Measurements from ENCODE around the gene ATP1A1. TPM values are rescaled to one million over a fixed set of nuclear protein-coding genes. Genes with fewer than 3 reads are reported as not detected.

ATP1A1 gene
- total and polyA plus RNA-seq, 9 of the 15 experiments (the other 6 are each of a cell fraction or from before 2014, with no cell fraction given): 99.3 to 513 (median 234) TPM

DNA sequence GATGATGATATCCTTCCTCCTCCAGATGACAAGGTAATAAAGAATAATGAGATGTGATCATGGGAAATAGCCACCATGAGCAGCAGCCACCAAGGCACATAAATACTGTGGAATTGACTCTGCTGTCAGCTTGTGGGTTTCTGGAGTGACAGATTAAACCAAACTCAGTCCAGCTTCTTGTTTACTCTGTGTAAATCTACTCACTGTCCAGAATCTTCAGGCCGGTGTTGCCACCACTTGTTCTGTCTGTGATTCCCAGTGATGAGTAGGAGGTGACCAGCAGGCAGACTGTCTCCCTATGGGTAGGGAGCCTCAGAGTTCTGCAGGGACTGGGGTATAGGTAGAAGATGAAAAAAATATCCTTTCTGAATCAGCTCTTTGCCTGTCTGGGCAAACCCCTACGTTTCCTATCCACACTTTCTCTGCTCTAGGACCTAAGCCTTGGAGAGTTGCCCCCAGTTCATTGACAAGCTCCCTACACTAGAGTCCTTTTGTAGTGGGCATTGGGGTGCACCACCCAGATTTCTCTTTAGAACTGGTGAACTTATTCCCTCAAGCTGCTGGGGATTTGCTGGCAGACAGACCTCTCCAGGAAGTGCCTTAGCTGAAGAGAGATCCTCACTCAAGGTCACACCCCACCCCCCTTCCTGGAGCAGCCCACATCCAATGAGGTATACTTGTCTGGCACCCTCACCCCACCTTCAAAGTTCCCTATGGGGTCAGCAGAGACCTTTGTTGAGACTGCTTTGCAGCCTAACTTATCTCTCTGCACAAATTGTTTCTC is 47.6 kb downstream of the ATP1A1 start (continued):
- no peak for TF ChIP-seq ZFP1 (CRISPR knock-in tag; IDR thresholded peaks at IDR 0.05)
- TF ChIP-seq, protein P1, sequence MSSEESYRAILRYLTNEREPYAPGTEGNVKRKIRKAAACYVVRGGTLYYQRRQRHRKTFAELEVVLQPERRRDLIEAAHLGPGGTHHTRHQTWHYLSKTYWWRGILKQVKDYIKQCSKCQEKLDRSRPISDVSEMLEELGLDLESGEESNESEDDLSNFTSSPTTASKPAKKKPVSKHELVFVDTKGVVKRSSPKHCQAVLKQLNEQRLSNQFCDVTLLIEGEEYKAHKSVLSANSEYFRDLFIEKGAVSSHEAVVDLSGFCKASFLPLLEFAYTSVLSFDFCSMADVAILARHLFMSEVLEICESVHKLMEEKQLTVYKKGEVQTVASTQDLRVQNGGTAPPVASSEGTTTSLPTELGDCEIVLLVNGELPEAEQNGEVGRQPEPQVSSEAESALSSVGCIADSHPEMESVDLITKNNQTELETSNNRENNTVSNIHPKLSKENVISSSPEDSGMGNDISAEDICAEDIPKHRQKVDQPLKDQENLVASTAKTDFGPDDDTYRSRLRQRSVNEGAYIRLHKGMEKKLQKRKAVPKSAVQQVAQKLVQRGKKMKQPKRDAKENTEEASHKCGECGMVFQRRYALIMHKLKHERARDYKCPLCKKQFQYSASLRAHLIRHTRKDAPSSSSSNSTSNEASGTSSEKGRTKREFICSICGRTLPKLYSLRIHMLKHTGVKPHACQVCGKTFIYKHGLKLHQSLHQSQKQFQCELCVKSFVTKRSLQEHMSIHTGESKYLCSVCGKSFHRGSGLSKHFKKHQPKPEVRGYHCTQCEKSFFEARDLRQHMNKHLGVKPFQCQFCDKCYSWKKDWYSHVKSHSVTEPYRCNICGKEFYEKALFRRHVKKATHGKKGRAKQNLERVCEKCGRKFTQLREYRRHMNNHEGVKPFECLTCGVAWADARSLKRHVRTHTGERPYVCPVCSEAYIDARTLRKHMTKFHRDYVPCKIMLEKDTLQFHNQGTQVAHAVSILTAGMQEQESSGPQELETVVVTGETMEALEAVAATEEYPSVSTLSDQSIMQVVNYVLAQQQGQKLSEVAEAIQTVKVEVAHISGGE (CRISPR knock-in tag; IDR thresholded peaks at IDR 0.05): 0 out of 6 replicates have a peak, but pooled peaks of 1 of the 3 experiments have one; percentile 48
- TF ChIP-seq EP300 (IDR thresholded peaks at IDR 0.05; ENCODE audit: low read length): peak; percentile 85
- TF ChIP-seq PRMT5 (CRISPR knock-in tag; IDR thresholded peaks at IDR 0.05): no peak
- TF ChIP-seq, protein P2, sequence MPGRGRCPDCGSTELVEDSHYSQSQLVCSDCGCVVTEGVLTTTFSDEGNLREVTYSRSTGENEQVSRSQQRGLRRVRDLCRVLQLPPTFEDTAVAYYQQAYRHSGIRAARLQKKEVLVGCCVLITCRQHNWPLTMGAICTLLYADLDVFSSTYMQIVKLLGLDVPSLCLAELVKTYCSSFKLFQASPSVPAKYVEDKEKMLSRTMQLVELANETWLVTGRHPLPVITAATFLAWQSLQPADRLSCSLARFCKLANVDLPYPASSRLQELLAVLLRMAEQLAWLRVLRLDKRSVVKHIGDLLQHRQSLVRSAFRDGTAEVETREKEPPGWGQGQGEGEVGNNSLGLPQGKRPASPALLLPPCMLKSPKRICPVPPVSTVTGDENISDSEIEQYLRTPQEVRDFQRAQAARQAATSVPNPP (IDR thresholded peaks at IDR 0.05; ENCODE audit: borderline replicate concordance, insufficient read depth, insufficient read length): no peak
- no peak for TF ChIP-seq ZC3H8 (IDR thresholded peaks at IDR 0.05)
- TF ChIP-seq GABPA (tag; conservative IDR thresholded peaks at IDR 0.05; ENCODE audit: low read depth): no peak
- TF ChIP-seq DDX20 (tag; IDR thresholded peaks at IDR 0.05; ENCODE audit: low read depth): no peak
- TF ChIP-seq ZSCAN32 (CRISPR knock-in tag; IDR thresholded peaks at IDR 0.05): no peak
- peak; percentile 67; the same call in 1 of the 2 replicates for TF ChIP-seq FOXM1 (IDR thresholded peaks at IDR 0.05; ENCODE audit: low read depth)
- no peak for TF ChIP-seq FOXM1 (CRISPR knock-in tag; IDR thresholded peaks at IDR 0.05; ENCODE audit: low read depth)
- no peak for TF ChIP-seq ZNF586 (CRISPR knock-in tag; conservative IDR thresholded peaks at IDR 0.05)
- no peak for TF ChIP-seq ZNF224 (CRISPR knock-in tag; IDR thresholded peaks at IDR 0.05)
- TF ChIP-seq, protein P3, sequence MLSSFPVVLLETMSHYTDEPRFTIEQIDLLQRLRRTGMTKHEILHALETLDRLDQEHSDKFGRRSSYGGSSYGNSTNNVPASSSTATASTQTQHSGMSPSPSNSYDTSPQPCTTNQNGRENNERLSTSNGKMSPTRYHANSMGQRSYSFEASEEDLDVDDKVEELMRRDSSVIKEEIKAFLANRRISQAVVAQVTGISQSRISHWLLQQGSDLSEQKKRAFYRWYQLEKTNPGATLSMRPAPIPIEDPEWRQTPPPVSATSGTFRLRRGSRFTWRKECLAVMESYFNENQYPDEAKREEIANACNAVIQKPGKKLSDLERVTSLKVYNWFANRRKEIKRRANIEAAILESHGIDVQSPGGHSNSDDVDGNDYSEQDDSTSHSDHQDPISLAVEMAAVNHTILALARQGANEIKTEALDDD (IDR thresholded peaks at IDR 0.05): peak; percentile 86
- TF ChIP-seq FOXA3 (CRISPR knock-in tag; conservative IDR thresholded peaks at IDR 0.05 in 1 of 2, IDR thresholded peaks at IDR 0.05 in 1 of 2): peak; percentile 99 to 100
- TF ChIP-seq NCOR1 (IDR thresholded peaks at IDR 0.05): peak; percentile 88
- TF ChIP-seq SMAD3 (CRISPR knock-in tag; conservative IDR thresholded peaks at IDR 0.05): 0 out of 2 replicates have a peak, but pooled peaks have one; percentile 21
- no peak for TF ChIP-seq PTTG1 (tag; IDR thresholded peaks at IDR 0.05; ENCODE audit: low read depth)
- peak; percentile 54; the same call in 1 of the 2 replicates for TF ChIP-seq STAT5A (IDR thresholded peaks at IDR 0.05; ENCODE audit: borderline replicate concordance, low read length)
- no peak for TF ChIP-seq ZNF232 (CRISPR knock-in tag; IDR thresholded peaks at IDR 0.05)
- TF ChIP-seq, protein P4, sequence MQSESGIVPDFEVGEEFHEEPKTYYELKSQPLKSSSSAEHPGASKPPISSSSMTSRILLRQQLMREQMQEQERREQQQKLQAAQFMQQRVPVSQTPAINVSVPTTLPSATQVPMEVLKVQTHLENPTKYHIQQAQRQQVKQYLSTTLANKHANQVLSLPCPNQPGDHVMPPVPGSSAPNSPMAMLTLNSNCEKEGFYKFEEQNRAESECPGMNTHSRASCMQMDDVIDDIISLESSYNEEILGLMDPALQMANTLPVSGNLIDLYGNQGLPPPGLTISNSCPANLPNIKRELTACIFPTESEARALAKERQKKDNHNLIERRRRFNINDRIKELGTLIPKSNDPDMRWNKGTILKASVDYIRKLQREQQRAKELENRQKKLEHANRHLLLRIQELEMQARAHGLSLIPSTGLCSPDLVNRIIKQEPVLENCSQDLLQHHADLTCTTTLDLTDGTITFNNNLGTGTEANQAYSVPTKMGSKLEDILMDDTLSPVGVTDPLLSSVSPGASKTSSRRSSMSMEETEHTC (IDR thresholded peaks at IDR 0.05): peak; percentile 10; the same call in 1 of the 2 replicates
